HepG2 (cell line): ENCODE data around the gene LINS1. TPM values are rescaled to one million over a fixed set of nuclear protein-coding genes. Genes with fewer than 3 reads are reported as not detected.

ENCODE experiments used
- ATAC-seq: fragments of 200-7000 bp; cut with Tn5 transposase; 3 replicates; pipeline ENCODE4 v1.9.1; 2020; ENCODE audit warnings: mild to moderate bottlenecking, moderate library complexity
- BruUV-seq: library from RNA; stranded (reverse); fragments of 400-500 nt; replicated peaks from 2 replicates; lab custom pipeline; 2021; lab: Mats Ljungman, UMichigan
- CTCF ChIA-PET: fragments of 300-600 bp; formaldehyde crosslinking; extraction: SDS; loops from one replicate; lab custom pipeline; 2021; ENCODE audit warnings: low total read pairs, inconsistent platforms, low intra/inter-chr PET ratio; lab: Yijun Ruan, JAX
- POLR2A ChIA-PET: fragments of 350-600 bp; sonication (Branson Sonifier 250); formaldehyde crosslinking; loops from one replicate; lab custom pipeline; 2020; ENCODE audit warnings: antibody characterized with exemption, inconsistent platforms; lab: Yijun Ruan, JAX
- DNase-seq: peaks from one replicate; pipeline ENCODE4 v3.0.0-alpha.2; 2015; ENCODE audit warnings: low spot score
- FAIRE-seq: peaks from 3 replicates; lab custom pipeline; 2011; peaks lifted over from hg19 to GRCh38; lab: Jason Lieb, UNC
- H2AFZ ChIP-seq: one replicate; pipeline ENCODE4 v1.6.1; 2011; ENCODE audit warnings: low read length, inconsistent platforms
- H3K27ac ChIP-seq: fragments of 300-600 bp; 3 replicates; pipeline ENCODE4 v1.8.0; 2011; ENCODE audit warnings: mixed run types, mild to moderate bottlenecking, mixed read lengths, low read length, inconsistent platforms; ENCODE audit not compliant: insufficient read depth; ENCODE audit errors: extremely low read length
- H3K27me3 ChIP-seq, 2 experiments: fragments of 200-600 bp in 1 of 2; 2 replicates in 1 of 2; 3 replicates in 1 of 2; pipeline versions ENCODE4 v1.6.0 to v1.8.0; 2011; ENCODE audit warnings: low read length in 2 of 2, mild to moderate bottlenecking in 2 of 2, moderate library complexity in 2 of 2, inconsistent platforms in 1 of 2; ENCODE audit not compliant: insufficient read depth in 2 of 2, control insufficient read depth in 1 of 2
- H3K36me3 ChIP-seq, 2 experiments: fragments of 200-600 bp in 1 of 2; replicated peaks in 1 of 2; 2 replicates in 1 of 2; 3 replicates in 1 of 2; pipeline versions ENCODE4 v1.5.1 to v1.8.0; 2011; ENCODE audit warnings: low read length in 2 of 2, inconsistent platforms in 1 of 2; ENCODE audit not compliant: insufficient read depth in 2 of 2, control insufficient read depth in 1 of 2
- H3K4me1 ChIP-seq: 2 replicates; pipeline ENCODE4 v1.5.1; 2012; ENCODE audit warnings: low read length, inconsistent platforms; ENCODE audit not compliant: insufficient read depth
- H3K4me2 ChIP-seq: 2 replicates; pipeline ENCODE4 v1.6.0; 2011; ENCODE audit warnings: low read depth, low read length, inconsistent platforms
- H3K4me3 ChIP-seq, 3 experiments: fragments of 200-600 bp in 1 of 3; sonication (generic), shearing (Covaris generic) in 1 of 3; replicated peaks in 1 of 3; 2 replicates each; pipeline ENCODE4 v1.5.1; 2011 to 2016; ENCODE audit warnings: low read length in 3 of 3, inconsistent platforms in 2 of 3, low read depth in 2 of 3, mild to moderate bottlenecking in 2 of 3, control low read depth in 1 of 3, mixed read lengths in 1 of 3; ENCODE audit not compliant: insufficient read depth in 1 of 3
- H3K79me2 ChIP-seq: one replicate; pipeline ENCODE4 v1.6.1; 2011; ENCODE audit warnings: low read length, inconsistent platforms; ENCODE audit not compliant: insufficient read depth
- H3K9ac ChIP-seq: 2 replicates; pipeline ENCODE4 v1.6.0; 2011; ENCODE audit warnings: mild to moderate bottlenecking, low read depth, low read length, inconsistent platforms; ENCODE audit not compliant: insufficient read depth
- H3K9me3 ChIP-seq: 2 replicates; pipeline ENCODE4 v1.5.1; 2012; ENCODE audit warnings: mild to moderate bottlenecking, low read length
- H4K20me1 ChIP-seq: 2 replicates; pipeline ENCODE4 v1.6.0; 2011; ENCODE audit warnings: inconsistent platforms, mild to moderate bottlenecking, low read length, moderate library complexity; ENCODE audit not compliant: insufficient read depth
- BATF2 ChIP-seq: sonication (generic); formaldehyde crosslinking; IDR thresholded peaks from 2 replicates; pipeline ENCODE4 v1.8.0; 2022; ENCODE audit warnings: mild to moderate bottlenecking, missing genetic modification reagents, moderate library complexity
- CENPT ChIP-seq: sonication (generic); formaldehyde crosslinking; IDR thresholded peaks from 2 replicates; pipeline ENCODE4 v1.8.0; 2022; ENCODE audit warnings: low read depth, mild to moderate bottlenecking, moderate library complexity, missing genetic modification reagents
- FOXP1 ChIP-seq, 2 experiments: fragments of 450-650 bp in 1 of 2; IDR thresholded peaks; 2 replicates each; pipeline ENCODE4 v1.6.1; 2017 to 2018; ENCODE audit warnings: antibody characterized with exemption in 1 of 2
- GATAD1 ChIP-seq: IDR thresholded peaks from 2 replicates; pipeline ENCODE4 v1.6.1; 2016; ENCODE audit warnings: missing genetic modification reagents, missing compliant biosample characterization
- KLF9 ChIP-seq: IDR thresholded peaks from 2 replicates; pipeline ENCODE4 v1.6.1; 2016; ENCODE audit warnings: low read depth
- RXRA ChIP-seq: sonication (generic); formaldehyde crosslinking; IDR thresholded peaks from 2 replicates; pipeline ENCODE4 v1.5.1; 2020; ENCODE audit warnings: missing genetic modification reagents
- SIX1 ChIP-seq: sonication (generic); formaldehyde crosslinking; IDR thresholded peaks from 2 replicates; pipeline ENCODE4 v1.4.0; 2020; ENCODE audit warnings: missing genetic modification reagents, borderline replicate concordance
- TP53 ChIP-seq: sonication (generic); formaldehyde crosslinking; conservative IDR thresholded peaks from 2 replicates; pipeline ENCODE4 v1.4.0; 2020; ENCODE audit warnings: missing genetic modification reagents
- ZFAT ChIP-seq: sonication (generic); formaldehyde crosslinking; conservative IDR thresholded peaks from 2 replicates; pipeline ENCODE4 v1.8.1; 2023; ENCODE audit warnings: missing genetic modification reagents, inconsistent platforms
- ZFP41 ChIP-seq: sonication (generic); formaldehyde crosslinking; IDR thresholded peaks from 2 replicates; pipeline ENCODE4 v1.4.0; 2020; ENCODE audit warnings: mild to moderate bottlenecking, missing genetic modification reagents, borderline replicate concordance
- ZNF543 ChIP-seq: sonication (generic); formaldehyde crosslinking; IDR thresholded peaks from 2 replicates; pipeline ENCODE4 v1.4.0; 2020; ENCODE audit warnings: mild to moderate bottlenecking, missing genetic modification reagents
- ZNF781 ChIP-seq: sonication (generic); formaldehyde crosslinking; IDR thresholded peaks from 2 replicates; pipeline ENCODE4 v1.5.1; 2020; ENCODE audit warnings: borderline replicate concordance, mild to moderate bottlenecking, missing genetic modification reagents; ENCODE audit errors: not compliant biosample characterization
- WGBS: methylation state at CpG from one replicate; pipeline ENCODE4 v1.1.6; 2017; ENCODE audit warnings: low lambda C conversion rate; 5-methylcytosine and 5-hydroxymethylcytosine counted together
- in situ Hi-C: cut with HindIII; loops from 2 replicates; pipeline ENCODE4 v1.10.0; 2017; ENCODE audit warnings: low pct_unique_long_range_greater_than_20kb; ENCODE audit not compliant: extremely low pct_ligation_motif_present
- intact Hi-C: fragments of 100-400 bp; cut with micrococcal nuclease; formaldehyde crosslinking; loops from one replicate; pipeline ENCODE4 v1.10.0; 2022; ENCODE audit not compliant: unreplicated experiment
- polyA plus RNA-seq, 8 experiments: library from polyadenylated mRNA; depleted of rRNA in 3 of 8; stranded (reverse) in 7 of 8; unstranded in 1 of 8; fragments of >200 nt; fragmentation: Illumina TruSeq in 4 of 8; extraction: Trizol in 4 of 8; gene quantifications; 2 replicates each; pipeline versions ENCODE4 v1.2.1 to v1.2.3, GENCODE V29; 2011 to 2016; ENCODE audit warnings: low read depth in 4 of 8, missing spikeins in 1 of 8, mixed read lengths in 1 of 8; ENCODE audit not compliant: insufficient read depth in 1 of 8
- total RNA-seq, 5 experiments: library from RNA; depleted of rRNA; stranded (reverse); fragments of >200 nt; fragmentation: Illumina TruSeq; extraction: Trizol; gene quantifications; 2 replicates each; pipeline ENCODE4 v1.2.3, GENCODE V29; 2016; ENCODE audit warnings: low read depth in 1 of 5
- TF ChIP-seq, protein P1 (sequence below): IDR thresholded peaks from 2 replicates; pipeline ENCODE4 v1.6.1; 2018; ENCODE audit warnings: missing genetic modification reagents, mild to moderate bottlenecking, missing compliant biosample characterization
- TF ChIP-seq, protein P2 (sequence below): IDR thresholded peaks from 2 replicates; pipeline ENCODE4 v1.6.1; 2016; ENCODE audit warnings: missing biosample characterization, missing genetic modification reagents, low read depth
- TF ChIP-seq, protein P3 (sequence below): sonication (generic); formaldehyde crosslinking; IDR thresholded peaks from 2 replicates; pipeline ENCODE4 v1.8.1; 2023; ENCODE audit warnings: mild to moderate bottlenecking, moderate library complexity, missing genetic modification reagents
- TF ChIP-seq, protein P4 (sequence below): fragments of 450-650 bp; IDR thresholded peaks from 2 replicates; pipeline ENCODE4 v1.6.1; 2016

LINS1 gene
- total and polyA plus RNA-seq, 2 of the 13 experiments (the other 11 are each of a cell fraction or from before 2014, with no cell fraction given): 9.8 to 10.4 TPM

DNA sequence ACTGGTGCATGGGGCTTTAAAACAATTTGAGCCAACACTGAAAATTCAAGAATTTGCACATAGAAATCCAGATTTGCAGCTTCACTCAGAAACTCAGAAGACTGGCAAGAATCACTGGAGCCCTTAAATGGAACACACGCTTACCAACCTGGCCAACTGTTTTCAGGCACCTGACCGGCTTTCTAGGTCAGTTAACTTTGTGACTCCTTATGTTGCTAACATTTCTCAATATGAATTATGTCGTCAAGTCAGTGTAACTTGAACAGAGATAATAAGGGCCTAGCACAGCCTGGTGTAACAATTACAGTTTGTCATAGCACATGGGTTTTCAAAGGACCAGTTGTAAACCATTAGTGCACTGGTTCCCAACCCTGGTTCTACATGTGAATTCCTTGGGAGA lies 80.1 kb downstream of the LINS1 start (continued):
- TF ChIP-seq, protein P1, sequence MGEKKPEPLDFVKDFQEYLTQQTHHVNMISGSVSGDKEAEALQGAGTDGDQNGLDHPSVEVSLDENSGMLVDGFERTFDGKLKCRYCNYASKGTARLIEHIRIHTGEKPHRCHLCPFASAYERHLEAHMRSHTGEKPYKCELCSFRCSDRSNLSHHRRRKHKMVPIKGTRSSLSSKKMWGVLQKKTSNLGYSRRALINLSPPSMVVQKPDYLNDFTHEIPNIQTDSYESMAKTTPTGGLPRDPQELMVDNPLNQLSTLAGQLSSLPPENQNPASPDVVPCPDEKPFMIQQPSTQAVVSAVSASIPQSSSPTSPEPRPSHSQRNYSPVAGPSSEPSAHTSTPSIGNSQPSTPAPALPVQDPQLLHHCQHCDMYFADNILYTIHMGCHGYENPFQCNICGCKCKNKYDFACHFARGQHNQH (CRISPR knock-in tag): no peak
- TF ChIP-seq BATF2: no peak

- no peak for ATAC-seq
- Histone ChIP-seq H4K20me1 (no peaks in the 10 kb centered on the region), H3K4me3 (no peak overlapping the region), H3K4me2 (no peak overlapping the region), H3K4me1 (no peaks in the 10 kb centered on the region), H3K79me2 (no peaks in the 10 kb centered on the region), H3K27ac (no peak overlapping the region), H3K27me3 (0 out of 5 replicates have a peak, but pooled peaks cover 0 to 4% of the 10 kb centered on the region in 2 experiments), H3K9me3 (no peaks in the 10 kb centered on the region), H3K36me3 (no peaks in the 10 kb centered on the region), H2AFZ (no peak overlapping the region), H3K9ac (no peak overlapping the region)
- in situ Hi-C loops: no loop called here
- intact Hi-C loops: no loop called here
- DNase-seq: no peak
- ChIA-PET CTCF (no interaction called here), POLR2A (no interaction called here)
- WGBS: 47% methylated on average over 5 of the region's 7 CpGs
- no peak for FAIRE-seq
- no TSS peak for BruUV-seq
- no peak for TF ChIP-seq CENPT (CRISPR knock-in tag)
- TF ChIP-seq ZNF781 (CRISPR knock-in tag): no peak
- no peak for TF ChIP-seq RXRA (CRISPR knock-in tag)
- no peak for TF ChIP-seq ZFAT (CRISPR knock-in tag)
- no peak for TF ChIP-seq GATAD1
- TF ChIP-seq, protein P2, sequence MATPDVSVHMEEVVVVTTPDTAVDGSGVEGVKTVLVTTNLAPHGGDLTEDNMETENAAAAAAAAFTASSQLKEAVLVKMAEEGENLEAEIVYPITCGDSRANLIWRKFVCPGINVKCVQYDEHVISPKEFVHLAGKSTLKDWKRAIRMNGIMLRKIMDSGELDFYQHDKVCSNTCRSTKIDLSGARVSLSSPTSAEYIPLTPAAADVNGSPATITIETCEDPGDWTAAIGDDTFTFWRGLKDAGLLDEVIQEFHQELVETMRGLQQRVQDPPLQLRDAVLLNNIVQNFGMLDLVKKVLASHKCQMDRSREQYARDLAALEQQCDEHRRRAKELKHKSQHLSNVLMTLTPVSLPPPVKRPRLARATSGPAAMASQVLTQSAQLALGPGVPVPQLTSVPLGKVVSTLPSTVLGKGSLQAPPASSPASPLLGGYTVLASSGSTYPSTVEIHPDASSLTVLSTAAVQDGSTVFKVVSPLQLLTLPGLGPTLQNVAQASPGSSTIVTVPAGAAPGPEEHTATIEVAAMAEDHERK (CRISPR knock-in tag): no peak
- TF ChIP-seq ZFP41 (CRISPR knock-in tag): no peak
- TF ChIP-seq, protein P3, sequence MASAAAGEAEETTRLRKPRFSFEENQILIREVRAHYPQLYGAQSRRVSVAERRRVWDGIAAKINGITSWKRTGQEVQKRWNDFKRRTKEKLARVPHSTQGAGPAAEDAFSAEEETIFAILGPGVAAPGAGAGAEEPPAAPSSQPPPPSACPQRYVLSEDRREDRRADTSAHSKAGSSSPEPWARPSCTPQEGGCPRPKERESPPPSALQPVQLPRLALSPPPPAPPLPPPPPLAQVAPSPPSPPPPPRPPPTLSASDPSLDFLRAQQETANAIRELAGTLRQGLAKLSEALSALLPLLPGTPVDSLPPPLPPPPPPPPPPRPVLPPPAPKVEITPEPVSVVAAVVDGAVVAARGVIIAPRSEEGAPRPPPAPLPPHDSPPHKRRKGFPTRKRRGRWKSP (CRISPR knock-in tag): no peak
- TF ChIP-seq, protein P4, sequence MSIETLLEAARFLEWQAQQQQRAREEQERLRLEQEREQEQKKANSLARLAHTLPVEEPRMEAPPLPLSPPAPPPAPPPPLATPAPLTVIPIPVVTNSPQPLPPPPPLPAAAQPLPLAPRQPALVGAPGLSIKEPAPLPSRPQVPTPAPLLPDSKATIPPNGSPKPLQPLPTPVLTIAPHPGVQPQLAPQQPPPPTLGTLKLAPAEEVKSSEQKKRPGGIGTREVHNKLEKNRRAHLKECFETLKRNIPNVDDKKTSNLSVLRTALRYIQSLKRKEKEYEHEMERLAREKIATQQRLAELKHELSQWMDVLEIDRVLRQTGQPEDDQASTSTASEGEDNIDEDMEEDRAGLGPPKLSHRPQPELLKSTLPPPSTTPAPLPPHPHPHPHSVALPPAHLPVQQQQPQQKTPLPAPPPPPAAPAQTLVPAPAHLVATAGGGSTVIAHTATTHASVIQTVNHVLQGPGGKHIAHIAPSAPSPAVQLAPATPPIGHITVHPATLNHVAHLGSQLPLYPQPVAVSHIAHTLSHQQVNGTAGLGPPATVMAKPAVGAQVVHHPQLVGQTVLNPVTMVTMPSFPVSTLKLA: no peak
- TF ChIP-seq KLF9 (CRISPR knock-in tag): no peak
- no peak for TF ChIP-seq ZNF543
- TF ChIP-seq FOXP1 (IDR thresholded peaks at IDR 0.05): no peak
- no peak for TF ChIP-seq FOXP1 (CRISPR knock-in tag; IDR thresholded peaks at IDR 0.05)
- TF ChIP-seq SIX1 (CRISPR knock-in tag): no peak
- no peak for TF ChIP-seq TP53 (CRISPR knock-in tag)
Measured at GRCh38 chr15:100520132-100520921, 81.7 kb downstream of the LINS1 start.
